ENCODE measurements around the gene ACKR2.
"Not testable (repeated sequence)": the region's sequence is repeated elsewhere in the genome, so short reads cannot be mapped to it uniquely, and the experiment has no call there.

ACKR2 gene

GRCh38 chr3:42801784-42802183 lies 7.5 kb upstream of the ACKR2 start:
- no peak for DNase-seq

- DNase-seq = no peak
Observed at GRCh38 chr3:42802876-42803413, 6.3 kb upstream of the ACKR2 start.

GRCh38 chr3:42803414-42804105 lies 5.7 kb upstream of the ACKR2 start:
- DNase-seq = peak; percentile 16

- DNase-seq = peak; percentile 94
Observed at GRCh38 chr3:42804106-42804830, 5.0 kb upstream of the ACKR2 start, which contains the start of gene HIGD1A. HIGD1A (minus strand) TSS chr3:42804490; CDS start chr3:42794253, 10,237 bp downstream.

GRCh38 chr3:42804831-42805132 lies 4.5 kb upstream of the ACKR2 start:
- no peak for DNase-seq

- no peak for DNase-seq
Observed at GRCh38 chr3:42805141-42805821, 4.0 kb upstream of the ACKR2 start.

GRCh38 chr3:42807929-42808328 lies 1.3 kb upstream of the ACKR2 start:
- DNase-seq = no peak

GRCh38 chr3:42810706-42811105 lies 1.5 kb downstream of the ACKR2 start:
- not testable (repeated sequence) for DNase-seq

- DNase-seq = not testable (repeated sequence)
Observed at GRCh38 chr3:42811118-42811883, 2.1 kb downstream of the ACKR2 start.

- DNase-seq = no peak
Observed at GRCh38 chr3:42814246-42814645, 5.0 kb downstream of the ACKR2 start.

- DNase-seq = no peak
Observed at GRCh38 chr3:42814914-42815507, 5.8 kb downstream of the ACKR2 start.

GRCh38 chr3:42815826-42816225 lies 6.6 kb downstream of the ACKR2 start:
- no peak for DNase-seq

- no peak for DNase-seq
Observed at GRCh38 chr3:42819351-42819965, 10.2 kb downstream of the ACKR2 start.

GRCh38 chr3:42820746-42821051 lies 11.5 kb downstream of the ACKR2 start:
- no peak for DNase-seq

GRCh38 chr3:42822828-42823227 lies 13.6 kb downstream of the ACKR2 start:
- DNase-seq = no peak

GRCh38 chr3:42823351-42823750 lies 14.1 kb downstream of the ACKR2 start:
- DNase-seq = no peak

- no peak for DNase-seq
Observed at GRCh38 chr3:42826141-42826540, 16.9 kb downstream of the ACKR2 start.

GRCh38 chr3:42827023-42827422 lies 17.8 kb downstream of the ACKR2 start:
- DNase-seq = no peak

GRCh38 chr3:42827654-42828053 lies 18.4 kb downstream of the ACKR2 start:
- no peak for DNase-seq

- no peak for DNase-seq
Observed at GRCh38 chr3:42829083-42829627, 19.9 kb downstream of the ACKR2 start.

- no peak for DNase-seq
Observed at GRCh38 chr3:42829628-42830436, 20.6 kb downstream of the ACKR2 start.
